HepG2 (cell line): ENCODE results near the gene ATAD3C. TPM values are rescaled to one million over a fixed set of nuclear protein-coding genes. Genes with fewer than 3 reads are reported as not detected.

Experiments used
- ATAC-seq: fragments of 200-7000 bp; cut with Tn5 transposase; 3 replicates; pipeline ENCODE4 v1.9.1; 2020; ENCODE audit warnings: mild to moderate bottlenecking, moderate library complexity
- BruUV-seq: library from RNA; stranded (reverse); fragments of 400-500 nt; replicated peaks from 2 replicates; lab custom pipeline; 2021; lab: Mats Ljungman, UMichigan
- CTCF ChIA-PET: fragments of 300-600 bp; formaldehyde crosslinking; extraction: SDS; loops from one replicate; lab custom pipeline; 2021; ENCODE audit warnings: low total read pairs, inconsistent platforms, low intra/inter-chr PET ratio; lab: Yijun Ruan, JAX
- POLR2A ChIA-PET: fragments of 350-600 bp; sonication (Branson Sonifier 250); formaldehyde crosslinking; loops from one replicate; lab custom pipeline; 2020; ENCODE audit warnings: antibody characterized with exemption, inconsistent platforms; lab: Yijun Ruan, JAX
- DNase-seq: peaks from one replicate; pipeline ENCODE4 v3.0.0-alpha.2; 2015; ENCODE audit warnings: low spot score
- FAIRE-seq: peaks from 3 replicates; lab custom pipeline; 2011; peaks lifted over from hg19 to GRCh38; lab: Jason Lieb, UNC
- H2AFZ ChIP-seq: one replicate; pipeline ENCODE4 v1.6.1; 2011; ENCODE audit warnings: low read length, inconsistent platforms
- H3K27ac ChIP-seq: fragments of 300-600 bp; 3 replicates; pipeline ENCODE4 v1.8.0; 2011; ENCODE audit warnings: mixed run types, mild to moderate bottlenecking, mixed read lengths, low read length, inconsistent platforms; ENCODE audit not compliant: insufficient read depth; ENCODE audit errors: extremely low read length
- H3K27me3 ChIP-seq, 2 experiments: fragments of 200-600 bp in 1 of 2; 2 replicates in 1 of 2; 3 replicates in 1 of 2; pipeline versions ENCODE4 v1.6.0 to v1.8.0; 2011; ENCODE audit warnings: low read length in 2 of 2, mild to moderate bottlenecking in 2 of 2, moderate library complexity in 2 of 2, inconsistent platforms in 1 of 2; ENCODE audit not compliant: insufficient read depth in 2 of 2, control insufficient read depth in 1 of 2
- H3K36me3 ChIP-seq, 2 experiments: fragments of 200-600 bp in 1 of 2; replicated peaks in 1 of 2; 2 replicates in 1 of 2; 3 replicates in 1 of 2; pipeline versions ENCODE4 v1.5.1 to v1.8.0; 2011; ENCODE audit warnings: low read length in 2 of 2, inconsistent platforms in 1 of 2; ENCODE audit not compliant: insufficient read depth in 2 of 2, control insufficient read depth in 1 of 2
- H3K4me1 ChIP-seq: 2 replicates; pipeline ENCODE4 v1.5.1; 2012; ENCODE audit warnings: low read length, inconsistent platforms; ENCODE audit not compliant: insufficient read depth
- H3K4me2 ChIP-seq: 2 replicates; pipeline ENCODE4 v1.6.0; 2011; ENCODE audit warnings: low read depth, low read length, inconsistent platforms
- H3K4me3 ChIP-seq, 3 experiments: fragments of 200-600 bp in 1 of 3; sonication (generic), shearing (Covaris generic) in 1 of 3; replicated peaks in 1 of 3; 2 replicates each; pipeline ENCODE4 v1.5.1; 2011 to 2016; ENCODE audit warnings: low read length in 3 of 3, inconsistent platforms in 2 of 3, low read depth in 2 of 3, mild to moderate bottlenecking in 2 of 3, control low read depth in 1 of 3, mixed read lengths in 1 of 3; ENCODE audit not compliant: insufficient read depth in 1 of 3
- H3K79me2 ChIP-seq: one replicate; pipeline ENCODE4 v1.6.1; 2011; ENCODE audit warnings: low read length, inconsistent platforms; ENCODE audit not compliant: insufficient read depth
- H3K9ac ChIP-seq: 2 replicates; pipeline ENCODE4 v1.6.0; 2011; ENCODE audit warnings: mild to moderate bottlenecking, low read depth, low read length, inconsistent platforms; ENCODE audit not compliant: insufficient read depth
- H3K9me3 ChIP-seq: 2 replicates; pipeline ENCODE4 v1.5.1; 2012; ENCODE audit warnings: mild to moderate bottlenecking, low read length
- H4K20me1 ChIP-seq: 2 replicates; pipeline ENCODE4 v1.6.0; 2011; ENCODE audit warnings: inconsistent platforms, mild to moderate bottlenecking, low read length, moderate library complexity; ENCODE audit not compliant: insufficient read depth
- ATF6 ChIP-seq: sonication (generic); formaldehyde crosslinking; conservative IDR thresholded peaks from 2 replicates; pipeline ENCODE4 v1.4.0; 2020; ENCODE audit warnings: missing genetic modification reagents
- ATRX ChIP-seq: sonication (generic); formaldehyde crosslinking; IDR thresholded peaks from 2 replicates; pipeline ENCODE4 v1.4.0; 2020; ENCODE audit warnings: missing genetic modification reagents, borderline replicate concordance
- ETV6 ChIP-seq: sonication (generic); formaldehyde crosslinking; conservative IDR thresholded peaks from 2 replicates; pipeline ENCODE4 v1.4.0; 2020; ENCODE audit warnings: missing genetic modification reagents
- FOXM1 ChIP-seq: sonication (generic); formaldehyde crosslinking; IDR thresholded peaks from 2 replicates; pipeline ENCODE4 v1.5.0; 2020; ENCODE audit warnings: missing genetic modification reagents
- MYPOP ChIP-seq: sonication (generic); formaldehyde crosslinking; IDR thresholded peaks from 2 replicates; pipeline ENCODE4 v1.8.1; 2023; ENCODE audit warnings: mild to moderate bottlenecking, moderate library complexity, missing genetic modification reagents
- PRMT3 ChIP-seq: sonication (generic); formaldehyde crosslinking; IDR thresholded peaks from 2 replicates; pipeline ENCODE4 v1.8.1; 2022; ENCODE audit warnings: low read depth, mild to moderate bottlenecking, moderate library complexity, missing genetic modification reagents, borderline replicate concordance
- SMC3 ChIP-seq: IDR thresholded peaks from 2 replicates; pipeline ENCODE4 v1.6.1; 2011; ENCODE audit warnings: low read length, improper control_type of control experiment
- ZFP37 ChIP-seq: sonication (generic); formaldehyde crosslinking; IDR thresholded peaks from 2 replicates; pipeline ENCODE4 v1.4.0; 2020; ENCODE audit warnings: missing genetic modification reagents, borderline replicate concordance
- ZKSCAN1 ChIP-seq: fragments of 150-350 bp; IDR thresholded peaks from 2 replicates; pipeline ENCODE4 v1.6.1; 2014; ENCODE audit warnings: low read length
- ZNF205 ChIP-seq: IDR thresholded peaks from 2 replicates; pipeline ENCODE4 v1.6.1; 2018; ENCODE audit warnings: missing biosample characterization, missing genetic modification reagents
- ZNF800 ChIP-seq: sonication (generic); formaldehyde crosslinking; IDR thresholded peaks from 2 replicates; pipeline ENCODE4 v1.4.0; 2020; ENCODE audit warnings: missing genetic modification reagents
- ZNF839 ChIP-seq: sonication (generic); formaldehyde crosslinking; IDR thresholded peaks from 2 replicates; pipeline ENCODE4 v1.4.0; 2020; ENCODE audit warnings: missing genetic modification reagents, mild to moderate bottlenecking, borderline replicate concordance
- WGBS: methylation state at CpG from one replicate; pipeline ENCODE4 v1.1.6; 2017; ENCODE audit warnings: low lambda C conversion rate; 5-methylcytosine and 5-hydroxymethylcytosine counted together
- in situ Hi-C: cut with HindIII; loops from 2 replicates; pipeline ENCODE4 v1.10.0; 2017; ENCODE audit warnings: low pct_unique_long_range_greater_than_20kb; ENCODE audit not compliant: extremely low pct_ligation_motif_present
- intact Hi-C: fragments of 100-400 bp; cut with micrococcal nuclease; formaldehyde crosslinking; loops from one replicate; pipeline ENCODE4 v1.10.0; 2022; ENCODE audit not compliant: unreplicated experiment
- polyA plus RNA-seq, 8 experiments: library from polyadenylated mRNA; depleted of rRNA in 3 of 8; stranded (reverse) in 7 of 8; unstranded in 1 of 8; fragments of >200 nt; fragmentation: Illumina TruSeq in 4 of 8; extraction: Trizol in 4 of 8; gene quantifications; 2 replicates each; pipeline versions ENCODE4 v1.2.1 to v1.2.3, GENCODE V29; 2011 to 2016; ENCODE audit warnings: low read depth in 4 of 8, missing spikeins in 1 of 8, mixed read lengths in 1 of 8; ENCODE audit not compliant: insufficient read depth in 1 of 8
- total RNA-seq, 5 experiments: library from RNA; depleted of rRNA; stranded (reverse); fragments of >200 nt; fragmentation: Illumina TruSeq; extraction: Trizol; gene quantifications; 2 replicates each; pipeline ENCODE4 v1.2.3, GENCODE V29; 2016; ENCODE audit warnings: low read depth in 1 of 5

The ATAD3C gene
- total and polyA plus RNA-seq, 2 of the 13 experiments (the other 11 are each of a cell fraction or from before 2014, with no cell fraction given) = 2.4 to 3.2 TPM

- TF ChIP-seq ATF6 = no peak
These were observed 49.5 kb upstream of the ATAD3C start (continued) for GRCh38 chr1:1399872-1400575.

- H3K4me3 ChIP-seq = peak overlapping the region; percentile 75 to 95 (median 89); a peak in 5 of 6 replicates
- no peaks in the 10 kb centered on the region for H3K9me3 ChIP-seq
- WGBS = 27% methylated on average over 17 of the region's 22 CpGs
- DNase-seq = peak; percentile 93
- peak overlapping the region; percentile 85 for H3K27ac ChIP-seq
- no peaks in the 10 kb centered on the region for H3K27me3 ChIP-seq
- FAIRE-seq = peak; percentile 85
- peak overlapping the region; percentile 90 for H3K9ac ChIP-seq
- ChIA-PET POLR2A (interaction anchor here (0.7 to 12.4 kb wide), 13 partner anchors 13 to 111 kb away, joined by 3 to 355 read pairs (median 15); partner anchors contain the start of genes ANKRD65, ATAD3A, AURKAIP1 and DVL1), CTCF (no interaction called here)
- H3K36me3 ChIP-seq = peaks cover 11 to 41% of the 10 kb centered on the region in 2 experiments; a peak in 3 of 5 replicates
- no peak overlapping the region for H2AFZ ChIP-seq
- peak overlapping the region; percentile 94 for H3K4me2 ChIP-seq
- peak; percentile 81 for ATAC-seq
- intact Hi-C loops (no loop called here), in situ Hi-C loops (loop anchor here (5.0 kb wide), 1 partner anchor 36 kb away; the partner anchor contains the start of gene VWA1)
- peaks cover 52% of the 10 kb centered on the region for H3K79me2 ChIP-seq
- peaks cover 64% of the 10 kb centered on the region for H3K4me1 ChIP-seq
- TSS peak; percentile 65 for BruUV-seq
- peaks cover 17% of the 10 kb centered on the region for H4K20me1 ChIP-seq
- TF ChIP-seq PRMT3 (CRISPR knock-in tag) (no peak), FOXM1 (no peak), ZNF839 (CRISPR knock-in tag) (no peak), ATRX (CRISPR knock-in tag) (no peak), ZNF800 (CRISPR knock-in tag) (0 out of 2 replicates have a peak, but pooled peaks have one; percentile 60), ZKSCAN1 (peak; percentile 61; the same call in 1 of the 2 replicates), ZNF205 (CRISPR knock-in tag) (peak; percentile 94), ZFP37 (peak; percentile 85; the same call in 1 of the 2 replicates), ETV6 (CRISPR knock-in tag) (no peak; the same call in 1 of the 2 replicates), MYPOP (CRISPR knock-in tag) (no peak), SMC3 (no peak)
These were observed 48.7 kb upstream of the ATAD3C start for GRCh38 chr1:1400576-1401456.
